K562 (cell line): Measurements from ENCODE around the gene RORC. TPM values are rescaled to one million over a fixed set of nuclear protein-coding genes. Genes with fewer than 3 reads are reported as not detected.

Experiments
- ATAC-seq: fragments of 200-7000 bp; cut with Tn5 transposase; 3 replicates; pipeline ENCODE4 v1.9.1; 2020; ENCODE audit warnings: moderate library complexity
- BruUV-seq: library from RNA; stranded (reverse); fragments of 400-500 nt; replicated peaks from 2 replicates; lab custom pipeline; 2021; lab: Mats Ljungman, UMichigan
- CTCF ChIA-PET: fragments of 300-600 bp; formaldehyde crosslinking; extraction: SDS; loops from one replicate; lab custom pipeline; 2021; ENCODE audit warnings: low intra/inter-chr PET ratio; lab: Yijun Ruan, JAX
- POLR2A ChIA-PET: fragments of 300-600, 350-650 bp; sonication (Branson Sonifier 250); formaldehyde crosslinking; extraction: SDS; loops from one replicate; lab custom pipeline; 2021; ENCODE audit warnings: antibody characterized with exemption, inconsistent platforms; lab: Yijun Ruan, JAX
- DNase-seq, 4 experiments: peaks; one replicate each; pipeline versions ENCODE4 v3.0.0 to v3.0.0-alpha.2; 2011 to 2018; ENCODE audit warnings: low spot score in 3 of 4, mixed read lengths in 3 of 4; ENCODE audit errors: extremely low read depth in 1 of 4
- FAIRE-seq: peaks from 2 replicates; lab custom pipeline; 2011; peaks lifted over from hg19 to GRCh38; lab: Jason Lieb, UNC
- H2AFZ ChIP-seq: 2 replicates; pipeline ENCODE4 v1.6.0; 2011; ENCODE audit warnings: low read depth, low read length, control low read depth, inconsistent platforms
- H3K27ac ChIP-seq: fragments of 200-600 bp; 3 replicates; pipeline ENCODE4 v1.8.0; 2011; ENCODE audit warnings: low read depth, mild to moderate bottlenecking, control low read depth, inconsistent platforms, low read length, moderate library complexity, mixed read lengths; ENCODE audit errors: extremely low read depth
- H3K27me3 ChIP-seq, 2 experiments: fragments of 300-600 bp in 1 of 2; 2 replicates in 1 of 2; 3 replicates in 1 of 2; pipeline versions ENCODE4 v1.6.0 to v1.8.0; 2011; ENCODE audit warnings: inconsistent platforms in 2 of 2, low read length in 2 of 2, mild to moderate bottlenecking in 1 of 2, mixed read lengths in 1 of 2, moderate library complexity in 1 of 2; ENCODE audit not compliant: control insufficient read depth in 2 of 2, insufficient read depth in 2 of 2
- H3K36me3 ChIP-seq: fragments of 300-600 bp; 3 replicates; pipeline ENCODE4 v1.8.0; 2011; ENCODE audit warnings: mild to moderate bottlenecking, low read length, inconsistent platforms; ENCODE audit not compliant: control insufficient read depth, insufficient read depth
- H3K4me1 ChIP-seq, 2 experiments: fragments of 200-600 bp in 1 of 2; replicated peaks in 1 of 2; 2 replicates in 1 of 2; 3 replicates in 1 of 2; pipeline versions ENCODE4 v1.5.1 to v1.8.0; 2011; ENCODE audit warnings: inconsistent platforms in 2 of 2, low read length in 2 of 2, mild to moderate bottlenecking in 1 of 2, mixed read lengths in 1 of 2, moderate library complexity in 1 of 2; ENCODE audit not compliant: control insufficient read depth in 2 of 2, insufficient read depth in 2 of 2
- H3K4me2 ChIP-seq: 2 replicates; pipeline ENCODE4 v1.6.1; 2011; ENCODE audit warnings: low read length, control low read depth, inconsistent platforms, mixed read lengths; ENCODE audit not compliant: insufficient read depth
- H3K4me3 ChIP-seq: fragments of 200-600 bp; sonication (generic), shearing (Covaris generic); 2 replicates; pipeline ENCODE4 v1.5.1; 2016; ENCODE audit warnings: control low read depth, inconsistent platforms
- H3K79me2 ChIP-seq: fragments of 200-600 bp; 3 replicates; pipeline ENCODE4 v1.8.0; 2011; ENCODE audit warnings: low read length, inconsistent platforms; ENCODE audit not compliant: control insufficient read depth, insufficient read depth
- H3K9ac ChIP-seq, 2 experiments: 2 replicates each; pipeline versions ENCODE4 v1.6.0 to v1.6.1; 2011; ENCODE audit warnings: low read depth in 2 of 2, low read length in 2 of 2, control low read depth in 1 of 2, inconsistent platforms in 1 of 2, mild to moderate bottlenecking in 1 of 2, mixed read lengths in 1 of 2; ENCODE audit not compliant: insufficient read depth in 1 of 2
- H3K9me1 ChIP-seq: one replicate; pipeline ENCODE4 v1.6.0; 2011; ENCODE audit warnings: inconsistent platforms, mild to moderate bottlenecking, low read length, moderate library complexity; ENCODE audit not compliant: control insufficient read depth, insufficient read depth
- H3K9me3 ChIP-seq: replicated peaks from 2 replicates; pipeline ENCODE4 v1.5.1; 2011; ENCODE audit warnings: low read depth, low read length, inconsistent platforms; ENCODE audit not compliant: control insufficient read depth, insufficient read depth
- H4K20me1 ChIP-seq: replicated peaks from 2 replicates; pipeline ENCODE4 v1.6.1; 2011; ENCODE audit warnings: low read length, inconsistent platforms, mixed read lengths; ENCODE audit not compliant: control insufficient read depth, insufficient read depth
- CBFA2T2 ChIP-seq: fragments of 450-650 bp; conservative IDR thresholded peaks from 2 replicates; pipeline ENCODE4 v1.6.1; 2017; ENCODE audit warnings: mild to moderate bottlenecking
- MYBL2 ChIP-seq, 2 experiments: fragments of 450-650 bp in 1 of 2; sonication (generic) in 1 of 2; formaldehyde crosslinking in 1 of 2; IDR thresholded peaks; 2 replicates each; pipeline versions ENCODE4 v1.6.1 to v1.8.1; 2017 to 2022; ENCODE audit warnings: borderline replicate concordance in 1 of 2, inconsistent platforms in 1 of 2, low read depth in 1 of 2, mild to moderate bottlenecking in 1 of 2, missing genetic modification reagents in 1 of 2, moderate library complexity in 1 of 2
- PTRF ChIP-seq: fragments of 450-650 bp; IDR thresholded peaks from 2 replicates; pipeline ENCODE4 v1.6.1; 2016; ENCODE audit warnings: mild to moderate bottlenecking, missing genetic modification characterization, missing compliant biosample characterization
- ZNF764 ChIP-seq: fragments of 250-450 bp; sonication (Bioruptor Pico); IDR thresholded peaks from 2 replicates; pipeline ENCODE4 v1.4.0; 2020; ENCODE audit warnings: low read depth, mild to moderate bottlenecking, moderate library complexity
- WGBS: fragments of 100-300 bp; shearing (Covaris generic); methylation state at CpG from one replicate; pipeline ENCODE4 v1.1.6; 2016; ENCODE audit warnings: low coverage, mixed read lengths; ENCODE audit not compliant: insufficient coverage; ENCODE audit errors: missing lambda C conversion rate; 5-methylcytosine and 5-hydroxymethylcytosine counted together
- in situ Hi-C: fragments of 300-500 bp; cut with MboI; formaldehyde crosslinking; loops from 4 replicates; pipeline ENCODE4 v1.15.0; 2018; ENCODE audit warnings: inconsistent platforms, mixed read lengths
- intact Hi-C: fragments of 100-400 bp; cut with micrococcal nuclease; formaldehyde crosslinking; loops from 2 replicates; pipeline ENCODE4 v1.14.2; 2022
- polyA plus RNA-seq, 8 experiments: library from polyadenylated mRNA; depleted of rRNA in 4 of 8; stranded (reverse) in 5 of 8; unstranded in 3 of 8; fragments of >200 nt; fragmentation: Nextera tagmentation in 2 of 8; fragmentation: Illumina TruSeq in 1 of 8; extraction: Ambion mirVana in 2 of 8; extraction: Trizol in 1 of 8; gene quantifications; 2 replicates each; pipeline versions ENCODE4 v1.2.1 to v1.2.3, GENCODE V29; 2011 to 2014; ENCODE audit warnings: inconsistent platforms in 1 of 8, missing spikeins in 1 of 8
- total RNA-seq, 7 experiments: library from RNA; depleted of rRNA in 6 of 7; stranded (reverse); fragments of >200 nt in 6 of 7; fragmentation: Illumina TruSeq in 2 of 7; extraction: Trizol in 2 of 7; gene quantifications; 2 replicates each; pipeline versions ENCODE4 v1.2.1 to v1.2.3, GENCODE V29; 2011 to 2021; ENCODE audit warnings: low replicate concordance in 1 of 7
- TF ChIP-seq, protein P1 (sequence below): fragments of 150-350 bp; IDR thresholded peaks from 2 replicates; pipeline ENCODE4 v1.6.1; 2014; ENCODE audit warnings: low read depth, mild to moderate bottlenecking, low read length, borderline replicate concordance

Gene RORC
- total and polyA plus RNA-seq, 9 of the 15 experiments (the other 6 are each of a cell fraction or from before 2014, with no cell fraction given) = not detected

DNA sequence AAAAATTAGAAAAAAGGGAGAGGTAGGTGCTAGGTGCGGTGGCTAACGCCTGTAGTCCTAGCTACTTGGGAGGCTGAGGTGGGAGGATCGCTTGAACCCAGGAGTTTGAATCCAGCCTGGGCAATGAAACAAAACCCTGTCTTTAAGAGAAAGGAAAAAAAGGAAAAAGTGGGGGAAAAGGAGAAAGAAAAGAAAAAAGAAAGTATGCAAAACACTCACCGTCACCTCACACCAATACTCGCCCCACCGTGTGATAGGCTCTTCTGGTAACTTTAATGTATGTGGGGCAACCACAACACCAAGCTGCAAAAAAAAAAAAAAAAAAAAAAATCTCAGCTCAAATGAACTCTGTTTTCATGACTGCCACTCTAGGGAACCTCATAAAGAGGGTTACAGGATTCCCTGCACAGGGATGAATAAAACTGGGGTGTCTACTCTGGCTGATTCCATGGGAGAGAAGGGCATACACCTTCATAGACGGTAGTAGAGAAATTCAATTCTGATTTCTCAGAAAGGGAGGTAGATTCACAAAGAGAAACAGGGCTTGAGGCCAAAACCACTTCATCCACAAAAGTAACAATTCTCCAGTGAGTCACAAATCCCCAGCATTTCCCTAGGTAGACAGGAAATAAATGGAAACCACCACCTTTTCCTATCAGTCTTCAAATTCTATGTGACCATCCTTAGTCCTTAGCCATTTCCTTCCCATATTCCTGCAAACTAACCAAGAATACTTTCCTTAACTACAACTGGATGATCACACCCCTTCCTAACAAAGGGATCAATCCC lies 70.8 kb downstream of the RORC start:
- no peaks in the 10 kb centered on the region for H3K9me3 ChIP-seq
- peaks cover 23% of the 10 kb centered on the region; the same call in 2 of the 3 replicates for H3K79me2 ChIP-seq
- intact Hi-C loops (no loop called here), in situ Hi-C loops (no loop called here)
- peaks cover 40% of the 10 kb centered on the region; the same call in 2 of the 3 replicates for H3K36me3 ChIP-seq
- no peaks in the 10 kb centered on the region for H4K20me1 ChIP-seq
- ChIA-PET CTCF (no interaction called here), POLR2A (interaction anchor here (0.6 to 2.3 kb wide), 2 partner anchors 14 to 450 kb away, joined by 3 to 11 read pairs; no protein-coding TSS in a partner anchor)
- H3K27ac ChIP-seq = no peak overlapping the region
- no peaks in the 10 kb centered on the region for H3K9me1 ChIP-seq
- no TSS peak for BruUV-seq
- H3K4me1 ChIP-seq = peaks cover 3 to 10% of the 10 kb centered on the region in 2 experiments; a peak in 4 of 5 replicates
- DNase-seq = no peak
- FAIRE-seq = no peak
- no peaks in the 10 kb centered on the region for H3K27me3 ChIP-seq
- H3K4me2 ChIP-seq = no peak overlapping the region
- WGBS = 79% methylated on average over 5 of the region's 7 CpGs
- H2AFZ ChIP-seq = no peak overlapping the region
- H3K4me3 ChIP-seq = no peak overlapping the region
- no peak overlapping the region for H3K9ac ChIP-seq
- TF ChIP-seq ZNF764 = no peak
- no peak for TF ChIP-seq PTRF
- no peak for TF ChIP-seq MYBL2 (IDR thresholded peaks at IDR 0.05; ENCODE audit: low read depth)
- TF ChIP-seq MYBL2 (CRISPR knock-in tag; IDR thresholded peaks at IDR 0.05; ENCODE audit: borderline replicate concordance) = no peak
- no peak for ATAC-seq

DNA sequence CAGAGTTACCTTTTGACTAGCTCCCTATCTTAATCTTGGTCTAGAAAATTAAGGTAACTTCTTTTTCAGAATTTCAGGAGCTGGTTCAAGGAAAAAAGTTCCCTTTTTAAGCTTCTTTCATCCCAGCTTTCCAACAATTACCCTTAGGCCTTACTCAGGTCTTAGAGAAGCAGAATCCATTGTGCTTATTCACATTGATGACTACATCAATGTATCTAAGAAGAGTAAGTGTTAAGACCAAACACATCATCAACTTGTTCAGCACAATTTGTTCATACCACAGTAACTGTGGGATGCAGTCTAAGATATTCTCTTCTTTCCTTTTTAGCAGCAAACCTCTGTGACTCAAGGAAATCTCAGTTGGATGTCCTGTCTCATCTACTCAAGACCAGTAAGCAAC lies 72.4 kb downstream of the RORC start:
- H3K36me3 ChIP-seq = peaks cover 40% of the 10 kb centered on the region; the same call in 2 of the 3 replicates
- DNase-seq (no peak), ATAC-seq (no peak), FAIRE-seq (no peak)
- in situ Hi-C loops = no loop called here
- peaks cover 23% of the 10 kb centered on the region; the same call in 2 of the 3 replicates for H3K79me2 ChIP-seq
- POLR2A ChIA-PET = interaction anchor here (0.6 to 2.3 kb wide), 4 partner anchors 16 to 1262 kb away, joined by 3 to 11 read pairs (median 3); partner anchors contain the start of gene CTSK
- H3K27ac ChIP-seq = no peak overlapping the region
- H3K4me3 ChIP-seq = no peak overlapping the region
- peaks cover 3 to 4% of the 10 kb centered on the region in 2 experiments; a peak in 3 of 5 replicates for H3K4me1 ChIP-seq
- CTCF ChIA-PET = interaction anchor here (0.6 kb wide), 1 partner anchor 741 kb away, joined by 3 read pairs; no protein-coding TSS in a partner anchor
- H3K9me1 ChIP-seq = no peaks in the 10 kb centered on the region
- BruUV-seq = no TSS peak
- no peak overlapping the region for H3K4me2 ChIP-seq
- H3K9me3 ChIP-seq = no peaks in the 10 kb centered on the region
- intact Hi-C loops = no loop called here
- no peaks in the 10 kb centered on the region for H3K27me3 ChIP-seq
- H3K9ac ChIP-seq = no peak overlapping the region
- no peak overlapping the region for H2AFZ ChIP-seq
- H4K20me1 ChIP-seq = no peaks in the 10 kb centered on the region
- no peak for TF ChIP-seq CBFA2T2
- TF ChIP-seq, protein P1, sequence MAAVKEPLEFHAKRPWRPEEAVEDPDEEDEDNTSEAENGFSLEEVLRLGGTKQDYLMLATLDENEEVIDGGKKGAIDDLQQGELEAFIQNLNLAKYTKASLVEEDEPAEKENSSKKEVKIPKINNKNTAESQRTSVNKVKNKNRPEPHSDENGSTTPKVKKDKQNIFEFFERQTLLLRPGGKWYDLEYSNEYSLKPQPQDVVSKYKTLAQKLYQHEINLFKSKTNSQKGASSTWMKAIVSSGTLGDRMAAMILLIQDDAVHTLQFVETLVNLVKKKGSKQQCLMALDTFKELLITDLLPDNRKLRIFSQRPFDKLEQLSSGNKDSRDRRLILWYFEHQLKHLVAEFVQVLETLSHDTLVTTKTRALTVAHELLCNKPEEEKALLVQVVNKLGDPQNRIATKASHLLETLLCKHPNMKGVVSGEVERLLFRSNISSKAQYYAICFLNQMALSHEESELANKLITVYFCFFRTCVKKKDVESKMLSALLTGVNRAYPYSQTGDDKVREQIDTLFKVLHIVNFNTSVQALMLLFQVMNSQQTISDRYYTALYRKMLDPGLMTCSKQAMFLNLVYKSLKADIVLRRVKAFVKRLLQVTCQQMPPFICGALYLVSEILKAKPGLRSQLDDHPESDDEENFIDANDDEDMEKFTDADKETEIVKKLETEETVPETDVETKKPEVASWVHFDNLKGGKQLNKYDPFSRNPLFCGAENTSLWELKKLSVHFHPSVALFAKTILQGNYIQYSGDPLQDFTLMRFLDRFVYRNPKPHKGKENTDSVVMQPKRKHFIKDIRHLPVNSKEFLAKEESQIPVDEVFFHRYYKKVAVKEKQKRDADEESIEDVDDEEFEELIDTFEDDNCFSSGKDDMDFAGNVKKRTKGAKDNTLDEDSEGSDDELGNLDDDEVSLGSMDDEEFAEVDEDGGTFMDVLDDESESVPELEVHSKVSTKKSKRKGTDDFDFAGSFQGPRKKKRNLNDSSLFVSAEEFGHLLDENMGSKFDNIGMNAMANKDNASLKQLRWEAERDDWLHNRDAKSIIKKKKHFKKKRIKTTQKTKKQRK = no peak
